ENCODE data around the gene CFP.

CFP gene

DNA sequence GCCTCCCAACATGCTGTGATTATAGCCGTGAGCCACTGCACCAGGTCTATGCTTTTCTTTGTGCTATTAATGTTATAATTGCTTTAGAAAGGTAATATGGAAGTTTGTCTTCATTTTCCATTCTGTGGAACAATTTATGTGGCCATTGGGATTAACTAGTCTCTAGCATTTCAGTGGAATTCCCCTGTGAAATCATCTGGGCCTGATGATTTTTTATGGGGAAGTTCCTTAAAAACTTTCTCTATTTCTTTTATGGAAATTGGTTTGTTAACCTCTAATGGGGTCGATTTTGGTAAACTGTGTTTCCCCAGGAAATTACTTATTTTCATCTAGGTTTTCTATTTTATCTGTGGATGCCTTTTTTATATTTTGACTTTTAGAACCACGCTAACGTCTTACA is 36.2 kb downstream of the CFP start:
- no peak overlapping the region for H3K4me3 ChIP-seq (ENCODE audit: low read depth, low read length)
- no peak for DNase-seq (ENCODE audit: low read depth)
- in situ Hi-C loops (cut with HindIII; ENCODE audit: low sequenced_read_pairs): no loop called here
- TF ChIP-seq, protein P1, sequence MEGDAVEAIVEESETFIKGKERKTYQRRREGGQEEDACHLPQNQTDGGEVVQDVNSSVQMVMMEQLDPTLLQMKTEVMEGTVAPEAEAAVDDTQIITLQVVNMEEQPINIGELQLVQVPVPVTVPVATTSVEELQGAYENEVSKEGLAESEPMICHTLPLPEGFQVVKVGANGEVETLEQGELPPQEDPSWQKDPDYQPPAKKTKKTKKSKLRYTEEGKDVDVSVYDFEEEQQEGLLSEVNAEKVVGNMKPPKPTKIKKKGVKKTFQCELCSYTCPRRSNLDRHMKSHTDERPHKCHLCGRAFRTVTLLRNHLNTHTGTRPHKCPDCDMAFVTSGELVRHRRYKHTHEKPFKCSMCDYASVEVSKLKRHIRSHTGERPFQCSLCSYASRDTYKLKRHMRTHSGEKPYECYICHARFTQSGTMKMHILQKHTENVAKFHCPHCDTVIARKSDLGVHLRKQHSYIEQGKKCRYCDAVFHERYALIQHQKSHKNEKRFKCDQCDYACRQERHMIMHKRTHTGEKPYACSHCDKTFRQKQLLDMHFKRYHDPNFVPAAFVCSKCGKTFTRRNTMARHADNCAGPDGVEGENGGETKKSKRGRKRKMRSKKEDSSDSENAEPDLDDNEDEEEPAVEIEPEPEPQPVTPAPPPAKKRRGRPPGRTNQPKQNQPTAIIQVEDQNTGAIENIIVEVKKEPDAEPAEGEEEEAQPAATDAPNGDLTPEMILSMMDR (IDR thresholded peaks at IDR 0.05; ENCODE audit: low read depth, low read length, missing control alignments): no peak

DNA sequence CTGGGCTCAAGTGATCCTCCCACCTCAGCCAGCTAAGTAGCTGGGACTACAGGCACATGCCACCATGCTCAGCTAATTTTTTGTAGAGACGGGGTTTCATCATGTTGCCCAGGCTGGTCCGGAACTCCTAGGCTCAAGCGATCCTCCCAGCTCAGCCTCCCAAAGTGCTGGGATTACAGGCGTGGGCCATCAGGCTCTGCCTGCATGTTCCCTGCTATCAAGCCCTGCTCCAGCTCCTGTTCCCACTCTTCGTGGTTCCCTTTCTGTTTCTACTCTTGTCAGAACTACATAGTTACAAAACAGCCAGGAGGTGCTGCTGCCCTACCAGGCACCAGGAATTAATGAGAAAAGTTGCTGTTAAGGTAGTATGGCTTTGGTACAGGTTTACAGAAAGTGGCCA is 38.7 kb downstream of the CFP start:
- TF ChIP-seq, protein P1 (IDR thresholded peaks at IDR 0.05; ENCODE audit: low read depth, low read length, missing control alignments): no peak
- in situ Hi-C loops (cut with HindIII; ENCODE audit: low sequenced_read_pairs): no loop called here
- no peak for DNase-seq (ENCODE audit: low read depth)
- no peak overlapping the region for H3K4me3 ChIP-seq (ENCODE audit: low read depth, low read length)

DNA sequence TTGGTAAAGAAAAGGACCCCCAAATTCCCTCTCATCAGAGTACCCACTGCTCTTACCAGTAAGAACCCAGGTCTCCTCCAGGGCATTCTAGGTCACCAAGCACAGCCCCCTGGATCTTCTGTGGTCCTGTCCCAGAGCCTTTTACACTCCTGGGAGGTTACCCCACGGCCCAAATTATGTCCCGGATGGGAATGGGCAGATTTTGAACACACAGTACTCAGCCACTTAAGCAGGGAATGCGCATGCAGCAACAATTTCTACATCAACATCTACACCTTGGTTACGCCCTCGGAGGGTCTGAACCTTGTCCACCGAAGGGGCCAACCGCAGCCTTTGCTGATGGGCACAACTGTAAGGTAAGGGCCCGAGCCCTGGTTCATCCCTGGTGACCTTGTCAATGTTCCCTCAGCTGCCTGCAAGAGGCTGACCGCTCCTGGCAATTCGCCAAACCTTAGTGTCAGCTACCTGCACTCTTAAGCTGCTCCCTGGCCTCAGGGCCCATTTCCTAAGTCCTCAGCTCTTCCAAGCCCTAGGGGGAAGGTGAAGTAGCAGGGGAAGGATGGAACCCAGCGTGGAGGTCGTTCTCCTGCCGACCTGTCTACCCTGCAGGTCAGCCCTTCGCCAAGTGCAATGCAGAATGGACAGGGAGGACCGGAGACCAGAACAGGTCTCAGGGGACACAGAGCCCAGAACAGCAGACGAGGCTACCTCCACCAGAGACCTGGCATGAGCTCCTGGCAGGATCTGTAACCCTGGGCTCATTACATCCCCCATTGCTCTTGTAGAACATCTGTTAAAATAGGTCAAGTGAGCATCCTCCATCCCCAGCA is 41.6 kb downstream of the CFP start:
- H3K4me3 ChIP-seq (ENCODE audit: low read depth, low read length): no peak overlapping the region
- TF ChIP-seq, protein P1 (IDR thresholded peaks at IDR 0.05; ENCODE audit: low read depth, low read length, missing control alignments): no peak
- in situ Hi-C loops (cut with HindIII; ENCODE audit: low sequenced_read_pairs): no loop called here
- DNase-seq (ENCODE audit: low read depth): no peak

DNA sequence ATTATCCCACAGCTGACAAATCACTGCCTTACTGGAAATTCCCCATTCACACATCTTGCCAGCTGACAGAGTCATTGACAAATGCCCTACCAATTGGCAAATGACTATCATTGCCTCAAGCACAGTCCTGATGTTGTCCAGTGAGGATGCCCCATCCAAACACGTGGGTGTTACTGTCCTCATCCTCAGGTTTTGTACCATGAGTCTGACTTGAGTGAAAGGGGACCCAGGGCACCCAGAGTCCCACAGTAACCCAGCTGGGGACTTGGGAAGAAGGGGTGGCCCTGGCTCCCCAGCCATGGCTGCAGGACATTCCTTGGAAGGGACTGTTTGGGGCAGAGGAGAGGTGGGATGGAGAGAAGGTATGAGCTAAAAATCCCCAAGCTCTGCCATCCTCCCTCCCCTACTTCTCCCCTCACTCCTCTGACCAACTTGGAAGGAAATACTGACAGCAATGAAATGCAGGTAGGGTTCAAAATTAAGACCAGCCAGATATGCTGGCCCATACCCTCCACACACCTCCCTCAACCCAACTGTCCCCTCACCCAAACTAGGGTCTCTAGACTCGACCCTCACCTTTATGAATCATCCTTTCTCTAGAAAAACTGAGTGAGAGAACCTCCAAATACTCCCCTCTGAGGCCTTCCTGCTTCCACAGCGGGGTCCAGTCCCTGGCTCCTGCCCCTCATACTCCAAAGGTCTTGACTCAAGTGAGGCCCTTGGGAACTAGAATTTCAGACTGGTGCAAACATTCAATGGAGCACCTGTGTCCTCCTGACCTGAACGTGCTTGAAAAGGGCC is 42.4 kb downstream of the CFP start:
- DNase-seq (ENCODE audit: low read depth): no peak
- no peak overlapping the region for H3K4me3 ChIP-seq (ENCODE audit: low read depth, low read length)
- TF ChIP-seq, protein P1 (IDR thresholded peaks at IDR 0.05; ENCODE audit: low read depth, low read length, missing control alignments): no peak
- in situ Hi-C loops (cut with HindIII; ENCODE audit: low sequenced_read_pairs): no loop called here

DNA sequence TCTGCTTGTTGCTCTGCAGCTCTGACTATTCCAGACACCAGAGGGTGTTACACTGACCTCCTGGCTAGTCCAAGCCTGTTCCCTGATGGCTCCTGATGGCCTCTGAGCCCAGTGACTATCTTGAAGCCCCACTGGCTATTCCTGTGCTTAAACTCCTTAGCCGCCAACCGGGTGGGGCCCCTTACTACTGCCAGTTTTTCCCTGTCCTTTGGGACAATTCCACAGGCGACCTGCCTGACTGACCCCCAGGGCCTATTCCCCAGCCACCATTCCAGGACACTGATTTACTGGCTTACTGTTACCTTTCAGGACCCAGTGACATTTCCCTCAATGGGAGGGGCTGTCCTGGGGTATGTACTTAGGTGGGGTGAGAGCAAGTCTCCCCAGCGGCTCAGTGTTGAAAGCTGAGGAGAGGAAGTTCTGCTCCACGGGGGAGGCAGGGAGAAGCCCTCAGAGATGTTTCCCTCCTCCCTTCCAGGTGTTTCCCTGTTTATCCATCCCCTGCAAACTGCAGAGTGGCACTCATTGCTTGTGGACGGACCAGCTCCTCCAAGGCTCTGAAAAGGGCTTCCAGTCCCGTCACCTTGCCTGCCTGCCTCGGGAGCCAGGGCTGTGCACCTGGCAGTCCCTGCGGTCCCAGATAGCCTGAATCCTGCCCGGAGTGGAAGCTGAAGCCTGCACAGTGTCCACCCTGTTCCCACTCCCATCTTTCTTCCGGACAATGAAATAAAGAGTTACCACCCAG is 43.5 kb downstream of the CFP start:
- DNase-seq (ENCODE audit: low read depth): no peak
- H3K4me3 ChIP-seq (ENCODE audit: low read depth, low read length): no peak overlapping the region
- in situ Hi-C loops (cut with HindIII; ENCODE audit: low sequenced_read_pairs): no loop called here
- TF ChIP-seq, protein P1 (IDR thresholded peaks at IDR 0.05; ENCODE audit: low read depth, low read length, missing control alignments): no peak

DNA sequence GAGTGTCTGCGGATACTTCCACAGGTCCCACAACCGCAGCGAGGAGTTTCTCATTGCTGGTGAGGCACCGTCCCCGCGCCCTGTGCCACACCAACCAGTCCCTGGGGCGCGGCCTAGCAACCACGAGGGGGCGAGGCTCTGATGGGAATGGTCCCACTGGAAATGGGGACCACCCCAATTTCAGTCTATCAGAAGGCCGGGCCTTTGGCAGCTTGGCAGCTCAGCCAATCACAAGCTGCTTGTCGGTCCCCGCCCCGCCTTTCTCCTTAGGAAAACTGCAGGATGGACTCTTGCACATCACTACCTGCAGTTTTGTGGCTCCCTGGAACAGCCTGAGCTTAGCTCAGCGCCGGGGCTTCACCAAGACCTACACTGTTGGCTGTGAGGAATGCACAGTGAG is 44.5 kb downstream of the CFP start:
- DNase-seq (ENCODE audit: low read depth): no peak
- in situ Hi-C loops (cut with HindIII; ENCODE audit: low sequenced_read_pairs): no loop called here
- TF ChIP-seq, protein P1 (IDR thresholded peaks at IDR 0.05; ENCODE audit: low read depth, low read length, missing control alignments): no peak
- no peak overlapping the region for H3K4me3 ChIP-seq (ENCODE audit: low read depth, low read length)

All from astrocyte of the cerebellum (primary cell).